ENCODE data around the gene TMPO. TPM values are rescaled to one million over a fixed set of nuclear protein-coding genes. Genes with fewer than 3 reads are reported as not detected.

TMPO gene
- total RNA-seq, 1 donor: 52.1 TPM

GRCh38 chr12:98538031-98538430, 22.6 kb downstream of the TMPO start:
- Histone ChIP-seq H3K9me3 (ENCODE audit: low read depth, low read length) (no peaks in the 10 kb centered on the region), H3K27me3 (ENCODE audit: insufficient read depth, low read length) (no peaks in the 10 kb centered on the region), H3K79me2 (ENCODE audit: insufficient read depth, low read length) (peaks cover 26% of the 10 kb centered on the region), H3K4me2 (ENCODE audit: insufficient read depth, low read length) (no peak overlapping the region), H3K4me1 (ENCODE audit: insufficient read depth, low read length) (peaks cover 6% of the 10 kb centered on the region), H3K36me3 (ENCODE audit: insufficient read depth, low read length) (peaks cover 16% of the 10 kb centered on the region), H3K27ac (ENCODE audit: low read depth, low read length) (no peak overlapping the region), H3K4me3 (ENCODE audit: insufficient read depth, low read length) (no peak overlapping the region), H2AFZ (ENCODE audit: low read length) (no peak overlapping the region), H4K20me1 (ENCODE audit: insufficient read depth, low read length) (no peaks in the 10 kb centered on the region)
- no peak for DNase-seq (ENCODE audit: insufficient read length, low spot score, missing footprints)
- no peak for TF ChIP-seq CTCF (IDR thresholded peaks at IDR 0.05; ENCODE audit: extremely low read depth, low read depth, low read length)

GRCh38 chr12:98543701-98544100, 28.3 kb downstream of the TMPO start:
- Histone ChIP-seq H3K4me1 (ENCODE audit: insufficient read depth, low read length) (peaks cover 19% of the 10 kb centered on the region), H3K27ac (ENCODE audit: low read depth, low read length) (no peak overlapping the region), H3K9me3 (ENCODE audit: low read depth, low read length) (no peaks in the 10 kb centered on the region), H3K4me2 (ENCODE audit: insufficient read depth, low read length) (no peak overlapping the region), H3K36me3 (ENCODE audit: insufficient read depth, low read length) (peaks cover 30% of the 10 kb centered on the region), H3K79me2 (ENCODE audit: insufficient read depth, low read length) (peaks cover 19% of the 10 kb centered on the region), H4K20me1 (ENCODE audit: insufficient read depth, low read length) (no peaks in the 10 kb centered on the region), H3K27me3 (ENCODE audit: insufficient read depth, low read length) (no peaks in the 10 kb centered on the region), H2AFZ (ENCODE audit: low read length) (no peak overlapping the region), H3K4me3 (ENCODE audit: insufficient read depth, low read length) (no peak overlapping the region)
- peak; percentile 78 for DNase-seq (ENCODE audit: insufficient read length, low spot score, missing footprints)
- no peak for TF ChIP-seq CTCF (IDR thresholded peaks at IDR 0.05; ENCODE audit: extremely low read depth, low read depth, low read length)

- no peak overlapping the region for H3K4me2 ChIP-seq (ENCODE audit: insufficient read depth, low read length)
- no peaks in the 10 kb centered on the region for H4K20me1 ChIP-seq (ENCODE audit: insufficient read depth, low read length)
- H2AFZ ChIP-seq (ENCODE audit: low read length): no peak overlapping the region
- peak; percentile 73 for DNase-seq (ENCODE audit: insufficient read length, low spot score, missing footprints)
- no peak for TF ChIP-seq CTCF (IDR thresholded peaks at IDR 0.05; ENCODE audit: extremely low read depth, low read depth, low read length)
- H3K36me3 ChIP-seq (ENCODE audit: insufficient read depth, low read length): peaks cover 28% of the 10 kb centered on the region
- no peak overlapping the region for H3K4me3 ChIP-seq (ENCODE audit: insufficient read depth, low read length)
- peaks cover 19% of the 10 kb centered on the region for H3K79me2 ChIP-seq (ENCODE audit: insufficient read depth, low read length)
- H3K27ac ChIP-seq (ENCODE audit: low read depth, low read length): peak overlapping the region; percentile 20
- peaks cover 19% of the 10 kb centered on the region for H3K4me1 ChIP-seq (ENCODE audit: insufficient read depth, low read length)
- no peaks in the 10 kb centered on the region for H3K9me3 ChIP-seq (ENCODE audit: low read depth, low read length)
- no peaks in the 10 kb centered on the region for H3K27me3 ChIP-seq (ENCODE audit: insufficient read depth, low read length)
Measured at GRCh38 chr12:98544751-98545150, 29.4 kb downstream of the TMPO start.

GRCh38 chr12:98549371-98550110, 34.2 kb downstream of the TMPO start:
- Histone ChIP-seq H3K36me3 (ENCODE audit: insufficient read depth, low read length) (peaks cover 35% of the 10 kb centered on the region), H3K4me3 (ENCODE audit: insufficient read depth, low read length) (no peak overlapping the region), H3K9me3 (ENCODE audit: low read depth, low read length) (no peaks in the 10 kb centered on the region), H3K79me2 (ENCODE audit: insufficient read depth, low read length) (no peaks in the 10 kb centered on the region), H4K20me1 (ENCODE audit: insufficient read depth, low read length) (no peaks in the 10 kb centered on the region), H3K4me1 (ENCODE audit: insufficient read depth, low read length) (no peaks in the 10 kb centered on the region), H3K27ac (ENCODE audit: low read depth, low read length) (no peak overlapping the region), H2AFZ (ENCODE audit: low read length) (no peak overlapping the region), H3K4me2 (ENCODE audit: insufficient read depth, low read length) (no peak overlapping the region), H3K27me3 (ENCODE audit: insufficient read depth, low read length) (no peaks in the 10 kb centered on the region)
- no peak for TF ChIP-seq CTCF (IDR thresholded peaks at IDR 0.05; ENCODE audit: extremely low read depth, low read depth, low read length)
- DNase-seq (ENCODE audit: insufficient read length, low spot score, missing footprints): no peak

Measured in osteoblast (primary cell).